OCI-M1 (cell line): ENCODE results near the gene XRN1.
"Not testable (repeated sequence)": the region's sequence is repeated elsewhere in the genome, so short reads cannot be mapped to it uniquely, and the experiment has no call there.

Source experiments
- DNase-seq: peaks from one replicate; lab custom pipeline; 2025; lab: John Stamatoyannopoulos, UW

The XRN1 gene

DNA sequence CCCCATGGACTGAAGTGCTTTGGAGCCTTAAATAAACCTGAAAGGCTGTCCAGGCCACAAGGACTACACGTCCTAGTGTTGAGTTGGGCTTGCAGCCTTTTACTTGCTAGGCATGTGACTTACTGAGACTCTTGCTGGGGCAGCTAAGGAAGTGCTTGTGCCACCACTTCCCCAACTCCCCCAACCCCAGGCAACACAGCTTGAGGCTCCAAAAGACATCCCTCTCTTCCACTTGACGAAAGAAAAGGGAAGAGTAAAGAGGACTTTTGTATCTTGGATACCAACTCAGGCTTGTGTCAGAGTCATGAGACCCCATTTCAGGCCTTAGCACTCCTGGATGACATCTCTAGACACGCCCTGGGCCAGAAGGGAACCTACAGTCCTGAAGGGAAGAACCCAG, 109.8 kb downstream of the XRN1 start:
- DNase-seq = no peak

DNA sequence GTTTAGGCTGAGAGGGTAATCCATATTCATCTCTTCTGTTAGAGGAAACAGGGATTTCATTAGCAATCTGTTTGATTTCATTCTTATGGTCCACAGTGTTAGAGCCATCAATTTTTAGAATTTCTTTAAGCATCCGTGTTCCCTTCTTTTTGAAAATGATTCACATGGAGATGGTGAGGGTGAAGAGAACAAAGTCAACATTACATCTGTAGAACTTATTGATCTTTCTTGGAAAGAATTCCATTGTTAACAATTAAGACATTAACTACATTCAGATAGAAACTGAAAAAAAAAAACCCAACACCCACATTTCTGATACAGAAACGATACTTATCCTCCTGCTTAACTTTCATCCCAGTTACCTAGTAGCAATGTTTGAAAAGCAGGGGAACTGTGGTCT, 115.4 kb downstream of the XRN1 start:
- no peak for DNase-seq

DNA sequence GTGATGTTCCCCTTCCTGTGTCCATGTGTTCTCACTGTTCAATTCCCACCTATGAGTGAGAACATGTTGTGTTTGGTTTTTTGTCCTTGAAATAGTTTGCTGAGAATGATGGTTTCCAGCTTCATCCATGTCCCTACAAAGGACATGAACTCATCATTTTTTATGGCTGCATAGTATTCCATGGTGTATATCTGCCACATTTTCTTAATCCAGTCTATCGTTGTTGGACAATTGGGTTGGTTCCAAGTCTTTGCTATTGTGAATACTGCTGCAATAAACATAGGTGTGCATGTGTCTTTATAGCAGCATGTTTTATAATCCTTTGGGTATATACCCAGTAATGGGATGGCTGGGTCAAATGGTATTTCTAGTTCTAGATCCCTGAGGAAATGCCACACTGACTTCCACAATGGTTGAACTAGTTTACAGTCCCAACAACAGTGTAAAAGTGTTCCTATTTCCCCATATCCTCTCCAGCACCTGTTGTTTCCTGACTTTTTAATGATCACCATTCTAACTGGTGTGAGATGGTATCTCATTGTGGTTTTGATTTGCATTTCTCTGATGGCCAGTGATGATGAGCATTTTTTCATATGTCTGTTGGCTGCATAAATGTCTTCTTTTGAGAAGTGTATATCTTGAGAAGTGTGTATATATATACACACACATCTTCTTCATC, 123.4 kb downstream of the XRN1 start:
- DNase-seq = not testable (repeated sequence)

GRCh38 chr3:142319912-142320311, 127.9 kb downstream of the XRN1 start:
- DNase-seq = no peak

GRCh38 chr3:142319094-142319493, 128.7 kb downstream of the XRN1 start:
- peak; percentile 51 for DNase-seq

DNA sequence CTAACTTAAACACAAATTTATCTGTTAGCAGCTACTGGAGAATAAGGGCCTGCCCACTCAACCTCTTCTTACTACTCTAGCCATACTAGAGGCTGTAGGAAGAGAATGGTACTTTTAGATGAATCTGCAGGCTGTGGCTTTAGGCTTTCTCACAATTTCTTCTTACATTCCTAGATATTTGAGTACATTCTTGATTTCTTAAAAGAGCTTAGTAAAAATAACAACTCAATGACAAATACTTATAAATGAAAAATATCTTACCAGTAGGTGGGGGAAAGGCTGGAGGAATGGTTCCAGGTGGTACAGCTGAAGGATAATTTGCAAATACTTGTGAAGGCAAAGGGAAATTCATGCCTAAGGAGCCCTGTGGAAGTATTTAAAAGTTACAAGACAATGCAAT, 129.5 kb downstream of the XRN1 start:
- DNase-seq = no peak

GRCh38 chr3:142315978-142316388, 131.9 kb downstream of the XRN1 start:
- DNase-seq = peak; percentile 72

DNA sequence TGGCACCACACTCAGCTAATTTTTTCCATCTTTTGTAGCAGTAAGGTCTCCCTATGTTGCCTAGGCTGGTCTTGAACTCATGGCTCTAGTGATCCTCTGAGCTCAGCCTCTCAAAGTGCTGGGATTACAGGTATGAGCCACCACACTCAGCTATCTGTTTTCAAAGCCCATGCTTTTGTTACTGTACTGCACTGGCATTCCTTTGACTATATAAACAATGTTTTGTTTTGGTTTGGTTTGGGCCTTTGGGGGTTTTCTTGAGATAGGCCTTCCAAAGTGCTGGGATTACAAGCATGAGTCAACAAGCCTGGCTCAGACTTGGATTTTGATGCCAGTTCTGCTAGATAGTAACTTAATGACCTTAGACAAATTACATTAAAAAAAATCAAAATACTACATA, 132.8 kb downstream of the XRN1 start:
- DNase-seq = no peak

GRCh38 chr3:142310439-142310838, 137.4 kb downstream of the XRN1 start:
- no peak for DNase-seq

DNA sequence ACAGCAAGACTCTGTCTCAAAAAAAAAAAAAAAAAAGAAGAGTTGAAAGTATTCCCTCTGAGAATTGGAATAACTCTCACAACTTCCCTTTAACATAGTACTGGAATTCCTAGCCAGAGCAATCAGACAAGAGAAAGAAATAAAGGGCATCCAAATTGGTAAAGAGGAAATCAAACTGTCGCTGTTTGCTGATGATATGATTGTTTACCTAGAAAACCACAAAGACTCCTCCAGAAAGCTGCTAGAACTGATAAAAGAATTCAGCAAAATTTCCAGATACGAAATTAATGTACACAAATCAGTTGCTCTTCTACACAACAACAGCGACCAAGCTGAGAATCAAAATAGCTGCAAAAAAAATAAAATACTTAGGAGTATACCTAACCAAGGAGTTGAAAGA, 145.0 kb downstream of the XRN1 start:
- DNase-seq = not testable (repeated sequence)

- DNase-seq = no peak
Observed at GRCh38 chr3:142298626-142299025, 149.2 kb downstream of the XRN1 start.

DNA sequence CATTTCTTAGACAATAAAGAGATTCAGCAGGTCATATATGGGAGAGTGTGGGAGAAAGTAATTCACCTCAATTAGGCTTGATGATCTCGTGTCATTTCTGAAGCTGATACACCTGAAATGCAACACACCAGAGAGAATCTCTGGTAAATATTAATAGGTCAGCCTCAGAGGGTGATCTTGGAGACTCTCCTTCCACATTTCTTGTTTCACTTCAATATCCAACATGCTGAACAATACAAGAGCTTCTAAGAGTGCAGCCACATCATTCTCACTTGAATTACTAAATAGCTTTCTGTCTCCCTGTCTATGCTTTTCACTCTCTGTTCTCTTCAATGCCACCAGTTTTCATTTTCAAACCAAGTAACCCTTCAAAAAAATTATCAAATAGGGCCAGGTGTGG, 151.3 kb downstream of the XRN1 start:
- no peak for DNase-seq

DNA sequence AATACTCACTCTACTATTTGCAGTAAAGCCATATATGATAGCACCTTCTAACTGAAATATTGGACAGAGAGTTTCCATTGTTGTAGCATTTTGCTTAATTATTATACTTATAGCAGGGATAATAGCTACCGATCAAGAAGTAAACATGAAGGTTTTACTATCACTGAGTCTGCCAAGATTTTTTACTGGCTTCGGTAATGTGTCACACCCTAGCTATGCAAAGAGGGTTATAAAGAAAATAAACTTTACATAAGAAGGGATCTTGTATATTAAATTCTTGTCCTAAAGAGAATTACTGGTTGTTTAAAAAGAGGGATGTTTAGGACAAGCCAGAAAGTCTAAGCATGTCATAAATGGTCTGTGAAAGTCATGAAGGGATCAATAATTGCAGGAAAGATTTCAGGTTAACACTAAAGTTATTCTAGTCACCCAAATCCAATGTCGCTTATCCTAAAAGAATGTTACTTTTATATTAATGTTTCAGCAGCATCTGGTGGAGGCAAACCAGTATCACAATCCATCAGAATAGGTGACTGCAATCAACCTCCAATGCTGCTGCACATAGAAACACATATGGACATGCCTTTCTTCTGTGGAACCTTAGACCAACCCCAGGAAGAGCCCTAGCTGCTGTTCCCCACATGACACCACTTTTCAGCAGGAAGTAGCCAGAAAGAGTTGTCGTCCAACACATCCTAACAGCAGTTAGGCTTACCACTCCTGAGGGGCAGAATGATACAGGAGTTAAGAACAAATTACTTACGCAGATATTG, 159.8 kb downstream of the XRN1 start:
- peak; percentile 27 for DNase-seq

DNA sequence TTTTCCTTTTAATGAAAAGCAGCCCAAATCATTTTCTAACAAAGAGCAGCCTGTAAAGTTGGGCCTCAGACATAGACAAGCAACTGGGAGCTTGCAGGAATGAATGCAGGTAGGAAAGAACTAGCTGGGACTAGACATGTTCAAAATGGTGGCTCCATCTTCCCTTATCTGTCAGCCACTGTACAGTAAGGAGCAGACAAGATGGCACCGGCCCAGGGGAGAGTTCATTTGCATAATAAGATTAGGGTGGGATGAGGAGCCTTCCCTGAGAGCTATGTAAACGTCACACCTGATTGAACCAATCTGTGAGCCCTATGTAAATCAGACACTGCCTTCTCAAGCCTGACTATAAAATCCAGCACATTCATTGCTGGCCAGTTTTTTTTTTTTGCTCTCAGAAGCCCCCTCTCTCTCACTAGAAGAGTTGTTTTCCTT, 162.7 kb downstream of the XRN1 start:
- DNase-seq = peak; percentile 96

GRCh38 chr3:142282503-142282902, 165.3 kb downstream of the XRN1 start:
- peak; percentile 23 for DNase-seq

DNA sequence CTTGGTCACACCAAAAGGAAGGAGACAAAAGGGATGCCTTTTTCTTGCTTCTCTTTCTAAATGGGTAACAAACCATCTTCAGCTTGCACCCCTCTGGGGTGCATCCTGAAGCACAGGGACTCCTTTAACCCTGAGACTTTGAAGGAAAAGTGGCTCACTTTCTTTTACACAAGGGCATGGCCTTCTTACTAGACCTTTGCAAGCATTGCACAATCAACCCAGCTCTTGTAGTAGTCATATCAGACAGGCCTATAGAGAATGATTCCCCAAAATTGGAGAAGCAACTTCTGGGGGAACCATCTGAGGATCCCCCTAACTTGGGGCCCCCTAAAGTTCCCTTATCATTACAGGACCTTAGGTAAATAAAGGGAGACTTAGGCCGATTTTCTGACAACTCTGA, 166.4 kb downstream of the XRN1 start:
- DNase-seq = no peak

DNA sequence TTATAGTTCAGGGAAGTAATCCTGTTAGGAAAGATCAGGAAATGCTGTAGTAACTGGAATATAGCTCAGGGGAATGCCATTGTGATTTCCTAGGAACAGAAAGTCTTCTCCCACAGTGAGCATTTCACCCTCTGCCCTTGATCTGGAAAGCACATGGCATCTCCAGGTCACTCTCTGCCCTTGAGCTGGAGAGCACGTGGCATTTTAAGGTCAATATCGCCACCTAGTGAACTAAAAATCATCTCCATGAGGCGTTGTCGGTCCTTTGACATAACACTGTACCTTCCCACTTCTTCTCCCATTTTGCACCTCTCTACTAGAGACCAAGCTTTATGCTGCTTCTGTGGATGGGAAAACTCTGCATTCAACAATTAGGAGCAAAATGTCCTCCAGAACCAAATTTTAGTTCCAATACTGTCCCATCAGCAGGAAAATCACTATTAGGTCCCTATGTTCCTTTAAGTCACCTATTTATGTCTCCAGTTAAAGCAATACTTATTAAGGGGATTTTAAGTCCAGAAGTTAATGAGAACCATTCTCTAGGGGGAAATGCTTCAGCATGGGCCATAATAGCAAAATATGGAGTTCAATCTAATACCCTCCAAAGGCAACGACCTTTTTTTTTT, 167.8 kb downstream of the XRN1 start:
- peak; percentile 88 for DNase-seq

DNA sequence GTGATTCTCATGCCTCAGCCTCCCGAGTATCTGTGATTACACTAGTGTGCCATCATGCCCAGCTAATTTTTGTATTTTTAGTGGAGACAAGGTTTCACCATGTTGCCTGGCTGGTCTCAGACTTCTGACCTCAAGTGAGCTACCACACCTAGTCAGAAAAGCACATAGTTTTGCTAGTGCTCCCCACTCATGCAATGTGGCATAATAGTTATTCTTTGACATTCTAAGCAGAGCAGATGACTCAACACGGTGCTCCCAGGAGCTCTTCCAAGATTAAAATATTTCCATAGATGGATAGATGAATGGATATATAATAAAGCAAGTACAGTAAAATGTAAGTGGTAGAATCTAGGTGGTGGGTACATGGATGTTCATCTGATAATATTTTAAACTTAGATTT, 169.4 kb downstream of the XRN1 start:
- DNase-seq = no peak

DNA sequence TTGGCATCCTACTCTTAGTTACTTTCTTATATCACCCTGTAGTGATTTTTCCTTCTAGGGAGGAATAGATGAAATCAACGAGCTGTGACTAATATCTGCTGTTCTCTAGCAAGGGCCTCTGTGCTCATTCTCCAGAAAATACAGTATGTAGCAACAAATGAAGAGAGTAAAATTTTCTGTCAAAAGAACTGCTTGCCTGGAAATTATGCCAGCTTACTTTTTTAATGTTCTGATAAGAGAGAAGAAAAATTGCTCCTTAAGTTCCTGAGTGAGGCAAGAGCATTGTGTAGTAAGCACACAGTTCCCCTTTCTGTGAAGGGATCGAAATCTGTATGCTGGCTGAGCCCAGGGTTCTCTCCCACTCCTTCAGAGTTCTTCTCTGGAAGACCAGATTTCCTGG, 171.1 kb downstream of the XRN1 start:
- peak; percentile 60 for DNase-seq

GRCh38 chr3:142275856-142276255, 172.0 kb downstream of the XRN1 start:
- DNase-seq = peak; percentile 39

GRCh38 chr3:142274908-142275307, 172.9 kb downstream of the XRN1 start:
- DNase-seq = no peak

DNA sequence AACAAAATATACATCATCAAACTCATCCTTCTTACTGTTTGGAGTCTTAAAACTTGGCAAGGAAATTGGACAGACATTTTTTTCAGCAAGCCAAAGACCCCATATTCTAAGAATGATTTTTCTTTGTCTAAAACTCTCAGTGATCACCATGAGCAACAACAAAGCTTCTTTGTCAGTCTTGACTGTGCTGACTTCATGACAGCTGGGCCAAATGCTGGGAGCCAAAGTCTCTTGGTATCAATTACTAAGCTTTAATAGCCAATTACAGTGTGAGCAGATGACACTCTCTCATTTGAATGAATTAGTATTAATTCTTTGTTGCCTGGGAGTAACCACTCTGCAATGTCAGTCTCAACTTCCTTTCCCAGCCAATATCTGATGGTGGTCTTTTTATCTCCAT, 174.3 kb downstream of the XRN1 start:
- no peak for DNase-seq

DNA sequence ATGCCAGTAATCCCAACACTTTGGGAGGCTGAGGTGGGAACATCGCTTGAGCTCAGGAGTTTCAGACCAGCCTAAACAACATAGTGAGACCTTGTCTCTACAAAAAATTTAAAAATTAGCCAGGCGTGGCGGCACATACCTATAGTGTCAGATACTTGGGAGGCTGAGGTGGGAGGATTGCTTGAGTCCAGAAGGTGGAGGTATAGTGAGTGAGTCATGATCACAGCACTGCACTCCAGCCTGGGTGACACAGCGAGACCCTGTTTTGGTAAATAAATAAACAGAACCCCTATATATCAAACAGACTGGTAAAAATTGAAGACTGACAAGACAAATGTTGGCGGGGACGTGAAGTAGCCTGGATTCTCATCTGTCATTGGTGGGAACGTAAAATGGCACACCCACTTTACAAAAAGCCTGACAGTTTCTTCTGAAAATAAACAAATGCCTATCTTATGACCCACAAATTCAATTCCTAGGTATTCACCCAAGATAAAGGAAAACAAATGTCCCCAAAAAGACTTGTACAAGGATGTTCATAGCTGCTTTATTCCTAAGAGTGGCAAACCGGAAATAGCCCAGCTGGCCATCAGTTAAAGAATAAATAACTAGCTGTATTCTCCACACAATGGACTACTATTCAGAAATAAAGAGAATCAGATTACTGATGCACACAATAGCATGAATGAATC, 175.5 kb downstream of the XRN1 start:
- DNase-seq = no peak
